Esophagus squamous epithelium (tissue), 4 donors: ENCODE measurements around the gene SOX18.

Source experiments
- CTCF ChIP-seq, 6 experiments: fragments of 450-650 bp in 4 of 6; fragments of 200-600 bp in 2 of 6; sonication (generic) in 2 of 6; IDR thresholded peaks; one replicate each; pipeline ENCODE4 v1.5.1; 2016 to 2019; ENCODE audit warnings: antibody characterized with exemption in 6 of 6, mild to moderate bottlenecking in 4 of 6, moderate library complexity in 4 of 6
- POLR2A ChIP-seq, 4 donors: fragments of 450-650 bp; IDR thresholded peaks; one replicate each; pipeline ENCODE4 v1.6.1; 2017; ENCODE audit warnings: antibody characterized with exemption in 4 of 4, mild to moderate bottlenecking in 4 of 4, moderate library complexity in 3 of 4

DNA sequence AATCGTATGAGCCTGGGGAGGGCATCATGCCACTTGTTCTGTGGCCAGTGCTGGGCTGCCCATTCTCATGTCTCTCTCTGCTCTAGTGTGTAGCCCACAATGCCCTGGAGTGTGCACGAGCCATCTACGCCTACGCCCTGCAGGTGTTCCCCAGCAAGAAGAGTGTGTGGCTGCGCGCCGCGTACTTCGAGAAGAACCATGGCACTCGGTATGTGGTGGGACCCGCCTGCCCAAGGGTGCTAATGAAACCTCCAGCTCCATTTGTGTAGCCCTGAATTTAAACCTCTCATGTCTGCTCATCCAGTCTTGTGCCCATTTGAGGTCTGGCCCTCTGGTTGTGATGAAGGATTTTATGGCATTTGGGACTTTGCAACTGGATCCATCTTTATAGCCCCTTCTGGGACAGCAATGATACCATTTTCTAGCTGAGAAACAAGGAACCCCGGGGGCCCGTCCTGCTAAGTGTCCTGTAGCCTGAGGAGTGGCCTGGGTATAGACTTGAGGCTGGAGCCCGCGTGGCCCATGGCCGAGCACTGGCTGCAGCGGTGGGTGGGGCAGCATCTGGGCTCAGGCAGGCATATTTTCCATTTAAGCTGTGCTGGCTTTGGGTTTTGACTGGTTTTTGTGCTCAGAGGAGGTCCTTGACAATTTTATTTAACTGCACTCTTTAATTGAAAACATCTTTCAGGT, 26.6 kb downstream of the SOX18 start:
- TF ChIP-seq CTCF (IDR thresholded peaks at IDR 0.05) (no peak), POLR2A (IDR thresholded peaks at IDR 0.05) (no peak)
